Activated CD4-positive, alpha-beta T cell treated with anti-CD3 and anti-CD28 coated beads for 24 hours (primary cell): ENCODE data around the gene IQUB.
A peak's percentile ranks its signal among the peaks of the same experiment; 100 is the strongest.
"Not testable (repeated sequence)": the region's sequence is repeated elsewhere in the genome, so short reads cannot be mapped to it uniquely, and the experiment has no call there.

Source experiments
- DNase-seq, 2 donors: peaks; one replicate each; pipeline ENCODE4 v3.0.0-alpha.2; 2020; ENCODE audit warnings: low read depth in 2 of 2

The IQUB gene

DNA sequence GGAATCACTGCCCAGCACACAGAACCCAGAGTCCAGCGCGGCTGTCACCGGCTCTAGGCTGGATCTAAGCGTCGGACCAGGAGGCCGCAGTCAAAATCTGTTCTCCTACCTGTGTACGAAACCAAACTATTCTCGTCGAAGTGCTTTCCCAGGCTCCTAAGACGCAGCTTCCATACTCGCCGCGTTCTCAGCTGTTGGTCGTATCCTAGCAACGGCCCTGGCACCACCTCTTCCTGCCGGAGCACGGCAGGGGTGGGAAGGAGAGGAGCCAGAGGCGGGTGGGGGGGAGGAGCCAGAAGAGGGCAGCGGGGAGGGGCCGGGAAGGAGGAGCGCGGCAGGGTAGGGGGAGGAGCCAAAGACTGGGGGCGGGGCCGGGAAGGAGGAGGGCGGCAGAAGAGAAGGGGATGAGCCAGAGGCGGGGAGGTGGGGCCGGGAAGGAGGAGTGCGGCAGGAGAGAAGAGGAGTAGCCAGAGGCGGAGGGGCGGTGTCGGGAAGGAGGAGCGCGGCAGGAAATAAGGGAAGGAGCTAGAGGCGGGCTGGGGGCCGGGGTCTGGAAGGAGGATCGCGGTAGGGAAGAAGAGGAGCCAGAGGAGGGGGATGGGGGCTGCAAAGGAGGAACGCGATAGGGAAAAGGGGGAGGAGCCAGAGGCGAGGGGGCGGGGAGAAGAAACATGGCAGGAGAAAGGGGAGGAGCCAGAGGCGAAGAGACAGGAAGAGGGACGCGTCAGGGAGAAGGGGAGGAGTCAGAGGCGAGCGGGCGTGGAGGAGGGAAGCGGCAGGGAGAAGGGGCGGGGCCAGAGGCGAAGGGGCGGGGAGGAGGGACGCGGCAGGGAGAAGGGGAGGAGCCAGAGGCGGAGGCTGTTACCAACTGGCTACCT is at the start of gene IQUB:
Gene IQUB (minus strand): TSS at position 213 of the 878 bp plus-strand sequence. CDS start 22,255 bp downstream, outside the sequence.
- peak; percentile 96 to 99 for DNase-seq

DNA sequence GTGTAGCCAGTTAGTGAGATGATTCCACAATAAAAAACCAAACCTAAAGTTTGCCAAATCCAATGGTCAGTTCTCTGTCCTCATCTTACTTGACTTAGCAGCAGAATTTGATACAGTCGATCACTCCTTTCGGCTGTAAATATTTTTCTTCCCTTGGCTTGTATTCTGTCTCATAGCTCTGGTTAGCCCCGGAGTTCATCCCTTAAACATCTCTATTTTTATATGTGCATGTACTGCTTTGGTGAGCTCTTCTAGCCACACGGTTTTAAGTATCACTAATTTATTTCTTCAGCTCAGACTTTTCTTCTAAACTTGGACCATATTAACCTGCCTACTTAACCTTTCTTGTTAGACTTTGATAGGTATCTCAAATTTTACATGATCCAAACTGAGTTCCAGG is 49.4 kb upstream of the IQUB start:
- no peak for DNase-seq

DNA sequence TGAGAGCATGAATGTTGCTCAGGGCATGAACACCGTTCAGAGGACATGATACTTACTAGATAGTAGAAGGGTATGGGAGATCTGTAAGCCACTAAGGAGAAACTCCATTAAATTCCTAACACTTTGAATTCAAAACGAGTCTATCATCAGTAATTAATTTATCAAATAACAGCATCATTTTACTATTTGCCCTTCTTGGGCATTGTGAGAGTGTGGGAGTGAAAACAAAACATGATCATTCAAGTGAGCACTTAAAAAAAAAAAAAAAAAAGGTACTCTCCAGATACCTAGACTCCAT is 46.7 kb upstream of the IQUB start:
- DNase-seq: no peak

DNA sequence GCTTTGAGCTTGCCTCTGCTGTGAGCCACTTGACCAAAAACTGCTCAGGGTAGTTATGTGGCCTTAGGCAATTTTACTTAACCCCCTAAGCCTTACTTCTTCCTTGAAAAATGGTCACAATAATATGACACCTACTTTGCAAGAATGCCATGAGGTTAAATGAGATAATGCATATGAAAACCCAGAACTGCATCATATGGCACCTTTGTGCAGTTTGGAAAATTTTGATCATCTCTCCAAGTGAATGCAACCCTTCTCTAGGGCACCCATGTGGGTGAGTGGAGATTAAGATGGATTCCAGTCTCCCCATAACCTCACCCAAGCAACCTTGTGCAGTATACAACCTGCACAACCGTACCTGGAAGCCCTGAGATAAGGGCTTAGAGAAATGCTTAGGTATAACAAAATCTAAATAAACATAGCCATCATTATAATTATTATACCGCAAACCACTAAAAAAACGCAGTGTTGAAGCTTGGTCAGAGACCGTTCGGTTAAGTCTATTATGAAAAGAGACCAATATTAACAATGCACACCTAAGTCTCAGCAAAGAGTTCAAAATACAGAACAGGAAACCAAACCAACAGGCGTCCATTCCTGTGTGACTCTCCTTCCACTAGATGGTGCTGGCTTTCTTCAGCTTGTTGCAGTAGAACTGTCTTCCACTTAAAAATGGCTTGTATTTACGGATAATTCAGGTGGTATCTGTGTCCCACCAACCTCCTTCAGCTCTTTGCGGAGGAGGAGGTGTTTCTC is 46.2 kb upstream of the IQUB start:
- no peak for DNase-seq

DNA sequence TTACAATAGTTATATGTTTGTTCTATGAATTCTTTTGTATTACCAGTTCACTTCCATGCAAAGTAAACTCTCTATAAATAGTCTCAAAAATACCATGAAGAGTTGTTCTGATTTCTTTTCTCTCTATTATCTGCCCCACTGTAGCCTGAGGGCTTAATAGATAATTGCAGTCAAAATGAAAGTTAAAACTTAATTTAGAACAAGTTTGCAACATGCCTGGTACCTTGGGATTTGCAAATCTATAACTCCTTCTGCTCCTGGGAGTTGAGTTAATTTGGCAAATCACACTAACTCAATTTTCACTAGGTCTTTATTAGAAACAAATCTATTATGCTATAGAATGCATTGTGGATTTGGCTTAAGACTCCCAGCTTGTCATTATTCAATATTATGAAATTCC is 45.0 kb upstream of the IQUB start:
- no peak for DNase-seq

DNA sequence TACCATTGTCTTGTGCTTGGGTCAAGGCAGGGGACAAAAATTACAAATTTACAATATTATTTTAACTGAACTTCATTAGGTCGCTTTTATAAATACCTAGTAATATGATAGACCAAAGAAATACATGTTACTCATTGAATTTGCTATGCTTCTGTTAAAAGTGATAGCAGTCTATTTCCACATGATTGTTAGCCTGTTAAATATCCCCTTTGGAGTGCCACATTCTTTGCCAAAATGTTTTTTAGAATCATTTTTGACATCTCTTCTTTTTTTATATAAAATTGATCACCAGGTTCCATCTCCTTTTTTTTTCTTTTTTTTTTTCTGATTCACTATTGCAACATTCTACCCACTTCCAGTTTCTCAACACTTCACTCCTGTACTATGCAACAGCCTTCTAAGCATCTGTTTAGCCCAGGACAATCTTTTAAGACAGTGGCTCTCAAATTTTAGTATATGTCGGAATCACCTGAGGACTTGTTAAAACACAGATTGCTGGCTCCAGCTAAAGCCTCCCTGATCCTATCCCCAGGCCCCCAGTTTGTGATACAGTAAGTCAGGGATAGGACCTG is 39.6 kb upstream of the IQUB start:
- no peak for DNase-seq

DNA sequence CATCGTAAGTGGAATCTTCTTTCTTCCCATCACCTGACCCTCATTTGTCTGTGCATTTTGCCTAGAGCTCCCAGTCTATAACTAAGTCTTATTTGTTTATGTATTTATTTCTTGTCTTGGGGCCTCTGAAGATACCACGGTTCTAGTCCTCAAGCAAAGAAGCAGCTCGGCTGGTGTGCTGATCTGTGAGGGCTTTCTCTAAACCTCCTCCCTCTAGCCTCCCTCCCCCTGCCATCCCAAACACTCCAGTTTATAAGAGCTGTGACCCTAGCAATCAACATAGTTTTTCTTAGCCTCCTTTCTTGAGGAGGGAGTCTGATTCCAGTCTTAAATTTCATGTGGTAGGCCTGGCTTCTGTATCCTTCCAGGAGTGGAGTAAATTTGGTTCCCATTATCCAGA is 38.9 kb upstream of the IQUB start:
- DNase-seq: no peak

DNA sequence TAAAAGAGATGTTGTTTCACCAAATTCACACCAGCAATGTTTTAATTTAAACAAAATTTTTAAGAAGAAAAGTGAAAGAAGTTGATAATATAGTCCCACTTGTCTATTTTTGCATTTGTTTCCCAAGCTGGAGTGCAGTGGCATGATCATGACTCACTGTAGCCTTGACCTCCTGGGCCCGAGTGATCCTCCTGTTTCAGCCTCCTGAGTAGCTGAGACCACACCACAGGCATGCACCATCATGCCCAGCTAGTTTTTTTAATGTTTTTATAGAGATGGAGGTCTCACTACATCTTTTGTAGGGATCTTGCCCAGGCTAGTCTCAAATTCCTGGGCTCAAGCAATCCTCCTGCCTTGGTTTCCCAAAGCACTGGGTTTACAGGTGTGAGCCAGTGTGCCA is 37.3 kb upstream of the IQUB start:
- no peak for DNase-seq

DNA sequence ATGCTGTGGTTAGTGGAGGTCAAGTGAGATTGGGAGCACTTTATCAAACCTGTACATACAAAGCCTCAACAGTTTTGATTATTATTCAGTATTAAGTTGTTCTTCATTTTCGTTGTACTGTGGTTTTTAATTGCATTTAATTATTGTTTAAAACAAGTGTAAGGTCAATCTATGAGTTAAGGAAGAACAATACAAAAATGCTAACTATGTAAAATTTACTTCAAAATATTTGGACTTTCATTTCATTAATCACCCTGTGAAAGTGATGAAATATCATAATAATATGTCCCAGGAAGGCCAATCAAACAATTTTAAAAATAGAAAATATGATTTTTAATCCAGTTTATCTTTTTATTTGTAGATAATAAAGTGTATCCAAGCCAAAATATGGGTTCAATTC is 36.8 kb upstream of the IQUB start:
- no peak for DNase-seq

DNA sequence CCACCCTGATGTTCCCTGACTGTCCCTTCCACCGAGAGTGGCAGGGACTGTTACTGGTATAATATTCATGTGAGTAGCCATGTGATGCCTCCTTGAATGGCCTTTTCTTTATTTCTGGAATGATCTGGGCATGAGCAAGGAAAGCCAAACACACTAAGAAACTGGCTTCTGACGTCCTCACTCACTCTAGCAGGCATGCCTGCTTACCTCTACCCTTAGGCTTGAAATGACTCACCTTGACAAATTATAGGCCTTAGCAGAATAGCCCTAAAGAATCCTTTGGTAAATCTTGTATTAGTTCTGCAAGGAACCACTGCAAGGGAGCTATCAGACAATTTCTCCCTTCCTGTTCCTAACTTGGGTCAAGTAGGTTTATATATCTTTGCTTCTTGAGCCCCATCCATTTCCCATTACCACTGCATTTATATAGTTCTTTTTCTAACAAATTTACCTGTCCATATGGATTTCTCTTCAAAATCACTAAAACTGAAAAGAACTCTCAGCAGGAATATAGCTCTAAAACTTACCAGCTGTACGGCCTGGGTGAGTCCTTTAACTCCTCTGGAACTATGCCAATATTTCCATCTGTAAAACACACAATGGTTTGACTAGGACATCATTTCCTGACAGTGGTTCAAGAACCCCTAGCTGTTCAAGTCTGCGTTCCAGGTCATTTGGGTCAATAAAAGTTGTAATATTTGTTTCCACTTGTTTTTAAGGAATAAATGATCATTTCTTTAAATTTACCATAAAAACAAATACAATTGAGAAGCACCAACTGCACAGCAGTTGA is 36.2 kb upstream of the IQUB start:
- DNase-seq: no peak

DNA sequence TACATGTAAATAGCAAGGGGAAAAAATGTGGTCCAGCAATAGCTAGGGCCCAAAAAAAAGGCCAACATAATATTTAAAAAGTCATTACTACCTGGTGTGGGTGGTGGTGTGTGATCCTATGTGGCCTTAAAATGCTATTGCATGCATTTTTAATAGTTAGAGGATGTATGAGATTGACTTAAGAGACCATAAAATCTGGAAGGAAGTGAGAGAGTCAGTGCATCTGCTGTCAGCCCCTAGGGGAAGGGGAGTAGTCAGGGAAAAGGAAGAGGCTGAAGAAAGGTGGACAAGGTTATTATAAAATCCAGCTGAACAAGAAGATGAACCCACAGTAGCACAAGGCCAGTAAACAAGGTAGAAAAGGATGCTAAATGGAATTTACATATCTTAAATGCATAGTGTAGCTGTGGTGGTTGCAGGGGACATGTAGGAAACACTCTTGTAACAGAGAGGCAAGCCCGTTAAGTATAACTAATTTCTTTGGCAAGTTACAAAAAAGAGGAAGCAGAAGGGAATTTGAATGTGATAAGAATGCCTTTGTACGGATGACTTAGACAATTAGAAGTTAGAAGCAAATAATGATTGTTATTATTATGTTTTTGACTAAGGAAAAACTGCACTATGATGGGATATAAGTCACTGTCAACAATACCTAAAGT is 35.1 kb upstream of the IQUB start:
- no peak for DNase-seq

DNA sequence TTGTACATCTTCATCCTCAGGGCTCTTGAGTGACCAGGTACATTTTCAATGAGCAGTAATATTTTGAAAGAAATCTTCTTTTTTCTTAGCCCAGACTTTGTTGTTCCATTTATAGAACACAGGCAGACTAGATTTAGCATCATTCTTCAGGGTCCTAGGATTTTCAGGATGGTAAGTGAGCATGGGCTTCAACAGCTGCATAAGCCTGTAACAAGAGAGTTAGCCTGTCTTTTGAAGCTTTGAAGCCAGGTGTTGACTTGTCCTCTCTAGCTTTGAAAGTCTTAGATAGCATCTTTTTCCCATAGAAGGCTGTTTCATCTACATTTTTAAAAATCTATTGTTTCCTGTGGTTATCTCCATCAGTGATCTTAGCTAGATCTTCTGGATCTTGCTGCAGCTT is 27.7 kb upstream of the IQUB start:
- no peak for DNase-seq

DNA sequence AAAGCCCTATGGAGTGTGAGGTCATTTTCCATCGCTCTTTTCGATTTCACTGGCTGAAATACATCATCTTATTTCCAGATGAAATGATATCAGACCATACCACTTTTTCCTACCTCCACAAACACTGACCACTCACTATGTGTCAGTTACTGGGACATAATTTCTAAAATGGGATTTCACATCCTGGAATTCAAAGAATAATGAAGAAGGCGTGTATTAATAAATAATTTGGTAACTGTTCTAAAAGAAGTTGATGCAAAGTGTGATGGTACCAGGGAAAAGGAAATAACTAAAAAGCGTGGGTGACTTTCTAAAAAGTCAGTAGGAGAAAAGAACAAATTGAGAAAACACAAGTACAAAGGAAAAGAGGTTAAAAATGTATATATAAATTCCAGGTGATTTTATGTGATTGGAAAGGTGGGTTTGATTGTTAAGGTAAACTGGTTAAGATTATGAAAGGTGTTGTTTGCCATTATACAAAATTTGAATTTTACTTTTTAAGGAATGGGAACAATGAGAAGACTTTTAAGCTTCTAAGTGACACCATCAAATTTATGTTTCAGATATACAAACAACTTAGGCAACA is 24.0 kb upstream of the IQUB start:
- DNase-seq: no peak

DNA sequence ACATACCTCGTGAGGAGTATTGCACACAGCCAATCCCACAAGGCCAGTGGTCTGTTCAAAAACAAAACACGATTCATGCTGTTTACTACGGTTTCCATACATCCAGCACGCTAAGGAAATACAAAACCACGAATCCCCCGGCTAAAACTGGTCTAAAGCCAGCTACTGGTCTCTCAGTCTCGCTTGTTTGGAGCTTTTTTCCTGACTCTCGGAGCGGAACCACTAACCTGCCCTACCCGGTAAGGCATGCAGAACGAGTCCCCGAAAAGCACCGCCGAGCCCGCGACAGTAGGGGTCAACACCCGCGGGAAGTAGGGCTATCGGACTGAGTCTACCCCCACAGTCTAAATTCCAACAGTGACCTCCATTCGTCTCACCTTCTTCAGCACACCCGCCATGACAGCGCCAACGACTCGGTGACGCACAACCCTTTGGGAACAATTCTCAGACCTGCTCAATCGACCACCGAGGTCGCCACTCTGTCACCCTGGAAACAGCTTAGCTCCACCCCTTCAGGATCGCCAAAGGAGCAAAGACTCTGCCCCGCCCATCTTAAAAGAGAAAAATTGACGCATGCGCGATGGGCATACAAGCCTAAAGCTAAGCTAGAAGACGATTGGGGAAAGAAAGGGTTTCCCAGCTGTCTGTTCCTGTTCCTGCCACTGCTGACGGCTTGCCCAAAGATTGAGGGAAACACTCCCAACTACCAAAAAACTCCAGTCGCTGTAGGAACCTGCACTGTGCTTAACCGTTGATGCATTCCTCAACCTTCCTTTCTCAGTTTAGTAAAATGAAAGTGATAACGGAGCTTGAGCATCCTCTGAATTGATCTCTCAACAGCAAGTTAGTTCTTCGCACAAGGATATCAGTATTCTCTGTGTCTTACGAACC is 23.2 kb upstream of the IQUB start, which contains the start of gene NDUFA5:
Gene NDUFA5 (minus strand): TSS at position 421 of the 891 bp plus-strand sequence. CDS start 23 bp downstream, at position 398.
- peak; percentile 91 to 98 for DNase-seq

DNA sequence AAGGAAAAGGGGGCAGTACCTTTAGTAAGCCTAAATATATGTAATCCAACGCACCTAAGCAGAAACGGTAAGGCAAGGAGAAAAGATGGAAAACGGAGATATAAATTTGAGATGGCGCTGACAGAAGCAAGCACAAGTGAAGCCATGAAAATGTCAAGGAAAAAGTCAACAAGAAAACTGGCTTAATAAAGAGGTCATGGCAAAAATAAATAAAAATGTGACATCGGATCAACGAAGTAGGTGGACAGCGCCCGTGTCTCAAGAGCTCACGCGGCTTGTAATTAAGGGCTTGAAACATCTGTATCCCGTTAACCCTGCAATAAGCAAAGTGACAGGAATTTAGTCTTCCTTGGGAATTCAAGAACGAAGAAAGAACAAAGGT is 22.6 kb upstream of the IQUB start:
- no peak for DNase-seq

DNA sequence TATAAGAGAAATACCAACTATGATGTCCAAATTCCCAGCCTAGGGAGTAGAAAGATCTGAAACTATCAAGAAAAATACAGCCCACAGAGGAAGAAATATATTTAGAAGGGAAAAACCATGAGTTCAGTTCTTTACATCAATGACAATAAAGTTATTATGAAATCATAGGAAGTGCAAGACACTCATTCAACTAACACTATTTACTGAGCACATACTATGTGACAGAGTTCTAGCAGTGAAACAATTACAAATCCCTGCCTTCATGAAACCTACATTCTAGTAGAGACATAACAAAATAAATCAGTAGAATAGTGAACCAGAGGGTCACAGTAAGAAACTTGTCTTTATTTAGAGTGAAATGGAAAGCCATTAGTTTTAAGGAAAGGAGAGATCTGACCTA is 21.1 kb upstream of the IQUB start:
- DNase-seq: no peak

DNA sequence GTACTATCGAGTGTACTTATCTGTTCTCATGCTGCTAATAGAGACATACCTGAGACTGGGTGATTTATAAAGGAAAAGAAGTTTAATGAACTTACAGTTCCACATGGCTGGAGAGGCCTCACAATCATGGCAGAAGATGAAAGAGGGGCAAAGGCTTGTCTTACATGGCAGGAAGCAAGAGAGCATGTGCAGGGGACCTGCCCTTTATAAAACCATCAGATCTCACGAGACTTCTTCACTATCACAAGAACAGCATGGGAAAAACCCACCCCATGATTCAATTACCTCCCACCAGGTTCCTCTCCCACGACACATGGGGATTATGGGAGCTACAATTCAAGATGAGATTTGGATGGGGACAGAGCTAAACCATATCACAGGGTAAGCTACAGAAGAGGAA is 18.8 kb upstream of the IQUB start:
- no peak for DNase-seq

DNA sequence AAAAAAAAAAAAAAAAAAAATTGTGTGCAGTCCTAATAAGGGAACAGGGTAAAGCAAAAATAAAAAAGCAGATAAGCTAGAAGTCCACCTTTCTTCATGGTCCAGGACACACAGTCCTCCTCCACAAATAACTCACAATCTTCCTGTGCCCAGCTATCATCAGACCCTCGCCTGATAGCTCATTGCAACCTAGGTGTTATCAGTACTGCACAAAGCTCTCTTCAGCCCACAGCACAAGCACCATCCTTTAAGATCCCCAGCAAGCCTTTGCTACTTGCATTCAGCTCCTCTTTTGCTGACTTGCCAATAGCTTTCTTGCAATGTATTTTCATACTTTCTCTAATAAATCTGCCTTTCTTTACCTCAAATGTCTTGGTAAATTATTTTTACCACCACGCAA is 18.2 kb upstream of the IQUB start:
- DNase-seq: no peak

DNA sequence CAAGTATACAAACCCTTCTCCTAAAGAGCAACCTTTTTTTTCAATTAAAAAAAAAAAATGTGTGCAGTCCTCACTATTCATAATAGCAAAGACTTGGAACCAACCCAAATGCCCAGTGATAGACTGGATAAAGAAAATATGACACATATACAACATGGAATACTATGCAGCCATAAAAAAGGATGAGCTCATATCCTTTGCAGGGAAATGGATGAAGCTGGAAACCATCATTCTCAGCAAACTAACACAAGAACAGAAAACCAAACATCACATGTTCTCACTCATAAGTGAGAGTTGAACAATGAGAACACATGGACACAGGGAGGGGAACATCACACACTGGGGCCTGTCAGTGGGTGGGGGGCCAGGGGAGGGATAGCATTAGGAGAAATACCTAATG is 17.7 kb upstream of the IQUB start:
- not testable (repeated sequence) for DNase-seq

DNA sequence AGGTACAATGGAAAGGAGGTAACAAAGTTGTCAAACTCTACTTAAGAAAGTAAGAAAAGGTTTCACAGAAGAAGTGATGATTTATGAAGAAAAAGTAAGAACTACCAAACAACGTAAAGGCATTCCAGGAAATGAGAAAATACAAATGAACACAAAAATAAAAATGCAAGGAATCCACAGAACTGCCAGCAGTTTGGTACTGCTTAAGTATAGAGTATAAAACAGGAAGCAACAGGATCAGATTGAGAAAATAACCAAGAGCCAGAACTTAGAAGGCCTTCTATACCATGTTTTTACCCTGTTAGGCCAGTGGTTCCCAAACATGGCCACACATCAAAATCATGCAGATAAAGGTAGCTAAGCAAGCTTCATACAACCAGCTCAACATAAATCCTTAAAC is 14.0 kb upstream of the IQUB start:
- DNase-seq: no peak
